ENCODE data around the gene ATP4B. TPM values are rescaled to one million over a fixed set of nuclear protein-coding genes. Genes with fewer than 3 reads are reported as not detected.

ATP4B gene
- total RNA-seq, 1 experiment from 2014 or later = not detected

- no peaks in the 10 kb centered on the region for H3K9me3 ChIP-seq
- no peaks in the 10 kb centered on the region for H3K36me3 Mint-ChIP-seq (ENCODE audit: insufficient read depth, unreplicated experiment)
- CTCF ChIA-PET = no interaction called here
Observed at GRCh38 chr13:113671066-113672001, 13.3 kb upstream of the ATP4B start.

GRCh38 chr13:113670541-113670940, 12.5 kb upstream of the ATP4B start:
- Histone ChIP-seq H3K36me3 (ENCODE audit: control insufficient read depth, insufficient read depth, low read length) (no peaks in the 10 kb centered on the region), H3K9me3 (no peaks in the 10 kb centered on the region), H3K4me1 (no peaks in the 10 kb centered on the region), H3K4me3 (ENCODE audit: low read depth, low read length) (no peak overlapping the region), H3K27me3 (replicated peaks; ENCODE audit: control insufficient read depth, insufficient read depth, low read length) (no peaks in the 10 kb centered on the region)
- intact Hi-C loops (cut with micrococcal nuclease; ENCODE audit: unreplicated experiment) = no loop called here
- no peak for TF ChIP-seq CTCF (IDR thresholded peaks at IDR 0.05; ENCODE audit: insufficient read depth in 1 of 2, low read depth in 1 of 2, low read length in 1 of 2, severe bottlenecking in 1 of 2, unreplicated experiment in 1 of 2)
- no peak overlapping the region for H3K27ac Mint-ChIP-seq (ENCODE audit: unreplicated experiment)
- POLR2A ChIA-PET = no interaction called here
- CTCF ChIA-PET = no interaction called here
- peak in 1 of 2 experiments; percentile 15 for DNase-seq
- H3K36me3 Mint-ChIP-seq (ENCODE audit: insufficient read depth, unreplicated experiment) = no peaks in the 10 kb centered on the region
- no peaks in the 10 kb centered on the region for H3K27me3 Mint-ChIP-seq (ENCODE audit: insufficient read depth, unreplicated experiment)
- H3K4me1 Mint-ChIP-seq (ENCODE audit: low read depth, unreplicated experiment) = no peaks in the 10 kb centered on the region
- BruUV-seq (replicated peaks) = no TSS peak
- peaks cover 11% of the 10 kb centered on the region for H3K9me3 Mint-ChIP-seq (ENCODE audit: unreplicated experiment)
- H3K4me3 Mint-ChIP-seq (ENCODE audit: unreplicated experiment) = no peak overlapping the region

More at GRCh38 chr13:113671066-113672001, 13.3 kb upstream of the ATP4B start:
- no peaks in the 10 kb centered on the region for H3K36me3 ChIP-seq (ENCODE audit: control insufficient read depth, insufficient read depth, low read length)
- Mint-ChIP-seq H3K9me3 (ENCODE audit: unreplicated experiment) (peaks cover 11% of the 10 kb centered on the region), H3K4me3 (ENCODE audit: unreplicated experiment) (no peak overlapping the region), H3K27me3 (ENCODE audit: insufficient read depth, unreplicated experiment) (no peaks in the 10 kb centered on the region), H3K4me1 (ENCODE audit: low read depth, unreplicated experiment) (no peaks in the 10 kb centered on the region), H3K27ac (ENCODE audit: unreplicated experiment) (no peak overlapping the region)
- no TSS peak for BruUV-seq (replicated peaks)
- POLR2A ChIA-PET = no interaction called here
- peak in 1 of 2 experiments; percentile 27 for DNase-seq
- H3K4me3 ChIP-seq (ENCODE audit: low read depth, low read length) = no peak overlapping the region
- H3K27me3 ChIP-seq (replicated peaks; ENCODE audit: control insufficient read depth, insufficient read depth, low read length) = no peaks in the 10 kb centered on the region
- H3K4me1 ChIP-seq = no peaks in the 10 kb centered on the region
- no peak for TF ChIP-seq CTCF (IDR thresholded peaks at IDR 0.05; ENCODE audit: insufficient read depth in 1 of 2, low read depth in 1 of 2, low read length in 1 of 2, severe bottlenecking in 1 of 2, unreplicated experiment in 1 of 2)
- intact Hi-C loops (cut with micrococcal nuclease; ENCODE audit: unreplicated experiment) = no loop called here

GRCh38 chr13:113669755-113670341, 11.8 kb upstream of the ATP4B start:
- CTCF ChIA-PET = no interaction called here
- H3K27me3 ChIP-seq (replicated peaks; ENCODE audit: control insufficient read depth, insufficient read depth, low read length) = no peaks in the 10 kb centered on the region
- H3K4me1 Mint-ChIP-seq (ENCODE audit: low read depth, unreplicated experiment) = peaks cover 5% of the 10 kb centered on the region

More at GRCh38 chr13:113669755-113670341, 11.8 kb upstream of the ATP4B start:
- H3K36me3 ChIP-seq (ENCODE audit: control insufficient read depth, insufficient read depth, low read length) = no peaks in the 10 kb centered on the region
- H3K27me3 Mint-ChIP-seq (ENCODE audit: insufficient read depth, unreplicated experiment) = no peaks in the 10 kb centered on the region
- BruUV-seq (replicated peaks) = no TSS peak
- H3K27ac Mint-ChIP-seq (ENCODE audit: unreplicated experiment) = no peak overlapping the region
- H3K4me3 Mint-ChIP-seq (ENCODE audit: unreplicated experiment) = no peak overlapping the region
- no peaks in the 10 kb centered on the region for H3K9me3 ChIP-seq
- no peak for TF ChIP-seq CTCF (IDR thresholded peaks at IDR 0.05; ENCODE audit: insufficient read depth in 1 of 2, low read depth in 1 of 2, low read length in 1 of 2, severe bottlenecking in 1 of 2, unreplicated experiment in 1 of 2)
- no peak overlapping the region for H3K4me3 ChIP-seq (ENCODE audit: low read depth, low read length)
- H3K36me3 Mint-ChIP-seq (ENCODE audit: insufficient read depth, unreplicated experiment) = no peaks in the 10 kb centered on the region
- peaks cover 11% of the 10 kb centered on the region for H3K9me3 Mint-ChIP-seq (ENCODE audit: unreplicated experiment)
- DNase-seq = peak in 1 of 2 experiments; percentile 32
- POLR2A ChIA-PET = no interaction called here
- H3K4me1 ChIP-seq = no peaks in the 10 kb centered on the region
- intact Hi-C loops (cut with micrococcal nuclease; ENCODE audit: unreplicated experiment) = no loop called here

Measured in Caco-2 (cell line).